Measurements from ENCODE around the gene TSEN2. TPM values are rescaled to one million over a fixed set of nuclear protein-coding genes. Genes with fewer than 3 reads are reported as not detected.

TSEN2 gene
- total RNA-seq, 1 donor from 2014 or later: 33.3 TPM

- no peak overlapping the region for H3K4me3 Mint-ChIP-seq (ENCODE audit: low read depth)
- H3K9me3 Mint-ChIP-seq (ENCODE audit: low read depth): no peaks in the 10 kb centered on the region
- no peaks in the 10 kb centered on the region for H3K4me1 Mint-ChIP-seq (ENCODE audit: low read depth)
- DNase-seq (ENCODE audit: low spot score, unreplicated experiment): no peak
- peaks cover 24% of the 10 kb centered on the region for H3K36me3 Mint-ChIP-seq (ENCODE audit: insufficient read depth)
- no peaks in the 10 kb centered on the region for H3K27me3 Mint-ChIP-seq
- H3K27ac Mint-ChIP-seq: no peak overlapping the region
- no peak for TF ChIP-seq CTCF (IDR thresholded peaks at IDR 0.05; ENCODE audit: unreplicated experiment)
These were observed 87.7 kb downstream of the TSEN2 start for GRCh38 chr3:12571986-12572385.

- Mint-ChIP-seq H3K9me3 (ENCODE audit: low read depth) (no peaks in the 10 kb centered on the region), H3K36me3 (ENCODE audit: insufficient read depth) (peaks cover 28% of the 10 kb centered on the region), H3K4me1 (ENCODE audit: low read depth) (no peaks in the 10 kb centered on the region), H3K4me3 (ENCODE audit: low read depth) (no peak overlapping the region), H3K27me3 (no peaks in the 10 kb centered on the region), H3K27ac (no peak overlapping the region)
- TF ChIP-seq CTCF (IDR thresholded peaks at IDR 0.05; ENCODE audit: unreplicated experiment): no peak
- DNase-seq (ENCODE audit: low spot score, unreplicated experiment): no peak
These were observed 89.9 kb downstream of the TSEN2 start for GRCh38 chr3:12574131-12574530.

GRCh38 chr3:12574661-12575060, 90.4 kb downstream of the TSEN2 start:
- no peak overlapping the region for H3K4me3 Mint-ChIP-seq (ENCODE audit: low read depth)
- H3K27ac Mint-ChIP-seq: no peak overlapping the region
- TF ChIP-seq CTCF (IDR thresholded peaks at IDR 0.05; ENCODE audit: unreplicated experiment): no peak
- DNase-seq (ENCODE audit: low spot score, unreplicated experiment): no peak
- no peaks in the 10 kb centered on the region for H3K9me3 Mint-ChIP-seq (ENCODE audit: low read depth)
- peaks cover 30% of the 10 kb centered on the region for H3K36me3 Mint-ChIP-seq (ENCODE audit: insufficient read depth)
- H3K27me3 Mint-ChIP-seq: no peaks in the 10 kb centered on the region
- no peaks in the 10 kb centered on the region for H3K4me1 Mint-ChIP-seq (ENCODE audit: low read depth)

- TF ChIP-seq CTCF (IDR thresholded peaks at IDR 0.05; ENCODE audit: unreplicated experiment): no peak
- Mint-ChIP-seq H3K4me3 (ENCODE audit: low read depth) (no peak overlapping the region), H3K36me3 (ENCODE audit: insufficient read depth) (peaks cover 25% of the 10 kb centered on the region), H3K27ac (no peak overlapping the region), H3K27me3 (no peaks in the 10 kb centered on the region), H3K4me1 (ENCODE audit: low read depth) (no peaks in the 10 kb centered on the region), H3K9me3 (ENCODE audit: low read depth) (no peaks in the 10 kb centered on the region)
- no peak for DNase-seq (ENCODE audit: low spot score, unreplicated experiment)
These were observed 93.1 kb downstream of the TSEN2 start for GRCh38 chr3:12577379-12577778.

- H3K27me3 Mint-ChIP-seq: no peaks in the 10 kb centered on the region
- H3K4me1 Mint-ChIP-seq (ENCODE audit: low read depth): no peaks in the 10 kb centered on the region
- peak; percentile 25 for TF ChIP-seq CTCF (IDR thresholded peaks at IDR 0.05; ENCODE audit: unreplicated experiment)
- DNase-seq (ENCODE audit: low spot score, unreplicated experiment): no peak
- H3K4me3 Mint-ChIP-seq (ENCODE audit: low read depth): no peak overlapping the region
- H3K9me3 Mint-ChIP-seq (ENCODE audit: low read depth): no peaks in the 10 kb centered on the region
- H3K27ac Mint-ChIP-seq: peak overlapping the region; percentile 15
- peaks cover 21% of the 10 kb centered on the region for H3K36me3 Mint-ChIP-seq (ENCODE audit: insufficient read depth)
These were observed 94.5 kb downstream of the TSEN2 start for GRCh38 chr3:12578742-12579141.
